RWPE2 (cell line): ENCODE measurements around the gene SLC9A9.
A peak's percentile ranks its signal among the peaks of the same experiment; 100 is the strongest.

ENCODE experiments used
- ATAC-seq: fragments of 200-7000 bp; cut with Tn5 transposase; 3 replicates; pipeline ENCODE4 v1.9.1; 2021; ENCODE audit warnings: low read depth
- DNase-seq: peaks from one replicate; pipeline ENCODE4 v3.0.0-alpha.2; 2020; ENCODE audit warnings: low spot score
- H3K27ac ChIP-seq: fragments of 450-650 bp; 2 replicates; pipeline ENCODE4 v1.5.1; 2017; ENCODE audit warnings: mild to moderate bottlenecking; ENCODE audit not compliant: poor library complexity, severe bottlenecking
- H3K27me3 ChIP-seq: fragments of 250-450 bp; sonication (Bioruptor Pico); 2 replicates; pipeline ENCODE4 v1.5.1; 2021; ENCODE audit warnings: mild to moderate bottlenecking, moderate library complexity; ENCODE audit not compliant: insufficient read depth, poor library complexity, severe bottlenecking
- H3K36me3 ChIP-seq: fragments of 250-450 bp; sonication (Bioruptor Pico); 2 replicates; pipeline ENCODE4 v1.5.1; 2020; ENCODE audit warnings: low read depth, mild to moderate bottlenecking, moderate library complexity
- H3K4me1 ChIP-seq: fragments of 250-450 bp; sonication (Bioruptor Pico); 2 replicates; pipeline ENCODE4 v1.5.1; 2021; ENCODE audit warnings: mild to moderate bottlenecking, moderate library complexity; ENCODE audit not compliant: insufficient read depth, poor library complexity, severe bottlenecking
- H3K4me3 ChIP-seq: fragments of 250-450 bp; sonication (Bioruptor Pico); 2 replicates; pipeline ENCODE4 v1.5.1; 2021; ENCODE audit warnings: mild to moderate bottlenecking, moderate library complexity; ENCODE audit not compliant: severe bottlenecking
- H3K9me3 ChIP-seq: fragments of 250-450 bp; sonication (Bioruptor Pico); 2 replicates; pipeline ENCODE4 v1.5.1; 2021; ENCODE audit warnings: mild to moderate bottlenecking, moderate library complexity; ENCODE audit not compliant: severe bottlenecking
- TF ChIP-seq, protein P1 (sequence below): fragments of 450-650 bp; IDR thresholded peaks from one replicate; pipeline ENCODE4 v1.5.1; 2017; ENCODE audit warnings: mild to moderate bottlenecking, moderate library complexity; ENCODE audit not compliant: poor library complexity, severe bottlenecking

Gene SLC9A9

GRCh38 chr3:143329567-143330211 lies 518.6 kb downstream of the SLC9A9 start:
- no peak overlapping the region for H3K4me3 ChIP-seq
- no peaks in the 10 kb centered on the region for H3K4me1 ChIP-seq
- H3K27me3 ChIP-seq = no peaks in the 10 kb centered on the region
- H3K9me3 ChIP-seq = no peaks in the 10 kb centered on the region
- DNase-seq (no peak), ATAC-seq (no peak)
- TF ChIP-seq, protein P1, sequence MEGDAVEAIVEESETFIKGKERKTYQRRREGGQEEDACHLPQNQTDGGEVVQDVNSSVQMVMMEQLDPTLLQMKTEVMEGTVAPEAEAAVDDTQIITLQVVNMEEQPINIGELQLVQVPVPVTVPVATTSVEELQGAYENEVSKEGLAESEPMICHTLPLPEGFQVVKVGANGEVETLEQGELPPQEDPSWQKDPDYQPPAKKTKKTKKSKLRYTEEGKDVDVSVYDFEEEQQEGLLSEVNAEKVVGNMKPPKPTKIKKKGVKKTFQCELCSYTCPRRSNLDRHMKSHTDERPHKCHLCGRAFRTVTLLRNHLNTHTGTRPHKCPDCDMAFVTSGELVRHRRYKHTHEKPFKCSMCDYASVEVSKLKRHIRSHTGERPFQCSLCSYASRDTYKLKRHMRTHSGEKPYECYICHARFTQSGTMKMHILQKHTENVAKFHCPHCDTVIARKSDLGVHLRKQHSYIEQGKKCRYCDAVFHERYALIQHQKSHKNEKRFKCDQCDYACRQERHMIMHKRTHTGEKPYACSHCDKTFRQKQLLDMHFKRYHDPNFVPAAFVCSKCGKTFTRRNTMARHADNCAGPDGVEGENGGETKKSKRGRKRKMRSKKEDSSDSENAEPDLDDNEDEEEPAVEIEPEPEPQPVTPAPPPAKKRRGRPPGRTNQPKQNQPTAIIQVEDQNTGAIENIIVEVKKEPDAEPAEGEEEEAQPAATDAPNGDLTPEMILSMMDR = no peak
- H3K36me3 ChIP-seq = no peaks in the 10 kb centered on the region
- no peak overlapping the region for H3K27ac ChIP-seq

GRCh38 chr3:143328451-143328850 lies 519.8 kb downstream of the SLC9A9 start:
- ATAC-seq (peak; percentile 33; the same call in 1 of the 3 replicates), DNase-seq (no peak)
- Histone ChIP-seq H3K27me3 (no peaks in the 10 kb centered on the region), H3K36me3 (no peaks in the 10 kb centered on the region), H3K9me3 (no peaks in the 10 kb centered on the region), H3K27ac (no peak overlapping the region), H3K4me1 (no peaks in the 10 kb centered on the region), H3K4me3 (no peak overlapping the region)
- TF ChIP-seq, protein P1 = no peak

- H3K36me3 ChIP-seq = no peaks in the 10 kb centered on the region
- DNase-seq (no peak), ATAC-seq (peak; percentile 38; the same call in 1 of the 3 replicates)
- H3K4me3 ChIP-seq = no peak overlapping the region
- H3K27ac ChIP-seq = no peak overlapping the region
- H3K27me3 ChIP-seq = no peaks in the 10 kb centered on the region
- H3K9me3 ChIP-seq = no peaks in the 10 kb centered on the region
- TF ChIP-seq, protein P1 = peak; percentile 44
- H3K4me1 ChIP-seq = no peaks in the 10 kb centered on the region
Observed at GRCh38 chr3:143326983-143327778, 521.1 kb downstream of the SLC9A9 start.

- H3K36me3 ChIP-seq = no peaks in the 10 kb centered on the region
- no peak for ATAC-seq
- no peak overlapping the region for H3K4me3 ChIP-seq
- TF ChIP-seq, protein P1 = no peak
- DNase-seq = no peak
- H3K27ac ChIP-seq = no peak overlapping the region
- no peaks in the 10 kb centered on the region for H3K4me1 ChIP-seq
- no peaks in the 10 kb centered on the region for H3K9me3 ChIP-seq
- no peaks in the 10 kb centered on the region for H3K27me3 ChIP-seq
Observed at GRCh38 chr3:143321058-143321769, 527.1 kb downstream of the SLC9A9 start.
